GM18519 (cell line): ENCODE data around the gene THAP7.

Experiments used
- ATAC-seq: cut with Tn5 transposase; IDR thresholded peaks from one replicate; pipeline ENCODE4 v1.9.1; 2021; ENCODE audit warnings: mild to moderate bottlenecking, moderate library complexity; ENCODE audit not compliant: unreplicated experiment, low FRiP score

THAP7 gene

DNA sequence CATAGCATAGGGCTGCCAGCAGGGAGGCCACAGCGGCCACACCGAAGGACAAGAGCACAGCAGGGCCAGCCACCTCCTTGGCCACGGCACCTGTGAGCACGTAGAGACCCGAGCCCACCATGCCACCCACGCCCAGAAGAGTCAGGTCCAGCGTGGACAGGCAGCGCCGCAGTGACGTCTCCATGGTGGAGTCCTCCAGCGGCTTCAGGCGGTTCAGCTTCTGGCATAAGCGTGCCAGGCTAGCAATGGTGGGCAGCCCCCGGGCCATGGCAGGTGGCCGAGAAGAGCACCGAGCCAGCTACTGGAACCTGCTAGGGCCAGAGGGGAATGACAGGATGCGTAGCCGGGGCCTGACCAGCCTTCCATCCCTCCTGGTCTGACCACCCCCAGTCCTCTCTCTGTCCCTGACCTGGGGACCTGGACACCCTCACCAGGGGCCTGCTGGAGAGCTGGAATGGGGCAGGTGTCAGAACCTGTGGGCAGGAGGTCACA is 29.7 kb upstream of the THAP7 start:
- ATAC-seq, result no peak

- ATAC-seq, result no peak
These were observed 29.0 kb upstream of the THAP7 start for GRCh38 chr22:21030621-21031544.

DNA sequence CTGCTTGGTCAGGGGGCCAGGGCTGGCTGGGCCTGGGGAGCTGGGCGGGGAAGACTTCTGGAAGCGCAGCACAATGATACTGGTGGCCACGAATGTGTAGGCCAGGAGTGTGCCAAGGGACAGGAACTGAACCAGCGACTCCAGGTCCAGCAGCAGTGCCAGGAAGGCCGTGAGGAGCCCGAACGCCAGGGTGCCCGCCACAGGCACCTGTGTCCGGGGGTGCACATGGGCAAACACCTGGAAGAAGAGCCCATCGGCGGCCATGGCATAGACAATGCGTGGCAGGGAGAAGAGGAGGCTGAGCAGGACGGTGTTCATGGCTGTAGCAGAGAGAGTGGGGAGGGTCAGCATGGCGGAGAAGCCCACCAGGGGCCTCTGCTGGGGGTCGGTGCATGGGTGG is 28.1 kb upstream of the THAP7 start:
- no peak for ATAC-seq

DNA sequence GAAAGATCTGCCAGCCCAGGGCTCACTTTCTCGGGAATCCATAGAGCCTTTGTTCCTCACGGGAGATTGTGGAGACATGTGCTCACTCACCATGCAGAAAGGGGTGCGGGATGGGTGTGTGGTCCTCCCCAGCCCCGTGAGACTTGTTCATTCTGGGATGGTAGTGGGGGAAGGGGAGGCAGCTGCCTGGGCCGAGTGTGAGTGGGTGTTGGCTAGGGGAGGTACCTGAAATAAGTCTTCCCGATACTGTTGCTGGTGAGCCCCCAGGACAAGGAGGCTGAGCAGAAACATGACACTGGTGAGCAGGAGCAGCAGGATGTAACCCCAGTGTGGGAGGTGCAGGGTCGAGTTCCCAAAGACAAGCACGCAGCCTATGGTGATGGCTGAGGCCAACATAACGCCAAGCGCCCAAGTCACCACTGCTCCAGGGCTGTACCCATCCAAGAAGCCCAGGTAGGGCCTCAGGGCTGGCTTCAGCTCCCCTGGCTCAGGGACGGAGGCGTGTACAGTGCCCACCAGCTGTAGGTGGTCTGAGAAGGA is 27.6 kb upstream of the THAP7 start:
- ATAC-seq, result no peak

DNA sequence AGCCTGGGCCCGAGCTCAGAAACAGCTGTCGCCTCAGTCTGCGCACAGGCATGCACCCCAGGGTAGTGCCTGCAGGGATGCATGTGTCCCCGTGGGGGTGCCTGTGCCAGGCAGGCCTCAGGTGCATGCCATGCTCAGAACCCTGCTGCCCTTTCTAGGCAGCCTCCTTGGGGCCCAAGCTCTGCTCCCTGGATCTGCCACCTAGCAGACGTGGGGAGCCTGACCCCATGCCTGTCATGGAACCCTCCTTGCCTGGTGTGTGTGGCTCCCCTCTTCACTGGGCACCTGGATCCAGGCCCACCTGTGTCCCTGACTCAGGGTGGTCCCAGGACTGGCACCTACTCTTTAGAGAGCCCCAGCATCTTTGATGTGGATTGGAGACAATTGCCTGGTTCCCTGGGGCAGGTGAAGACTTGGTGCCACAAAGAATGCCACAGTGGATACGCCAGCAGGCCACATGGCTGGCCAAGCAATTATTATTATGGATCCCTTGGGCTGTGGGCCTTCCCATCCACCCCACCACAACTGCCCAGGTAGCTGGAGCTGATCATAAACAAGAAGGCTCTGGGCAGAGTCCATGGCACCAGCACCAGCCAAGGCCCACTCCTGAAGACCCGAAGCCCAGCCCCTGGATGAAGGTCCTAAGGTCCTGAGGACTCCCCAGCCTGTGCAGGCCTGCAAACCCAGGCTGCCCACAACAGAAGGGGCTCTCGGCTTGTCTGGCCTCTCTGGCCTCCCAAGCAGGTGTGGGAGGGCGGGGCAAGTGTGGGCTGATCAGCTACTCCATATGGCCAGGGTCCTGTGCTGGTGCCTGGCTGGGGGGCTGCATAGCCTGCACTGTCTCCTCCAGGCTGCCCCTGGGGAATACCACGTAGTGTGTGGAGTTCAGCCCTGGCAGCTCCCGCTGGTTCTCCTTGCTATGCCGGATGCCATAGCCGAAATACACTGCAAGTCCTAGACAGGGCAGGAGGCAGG is 26.6 kb upstream of the THAP7 start:
- no peak for ATAC-seq

- no peak for ATAC-seq
These were observed 25.1 kb upstream of the THAP7 start for GRCh38 chr22:21026783-21027692.

- no peak for ATAC-seq
These were observed 24.1 kb upstream of the THAP7 start for GRCh38 chr22:21025763-21026755.

- ATAC-seq, result no peak
These were observed 23.3 kb upstream of the THAP7 start for GRCh38 chr22:21025266-21025665.

- no peak for ATAC-seq
These were observed 21.2 kb upstream of the THAP7 start for GRCh38 chr22:21022955-21023614.

DNA sequence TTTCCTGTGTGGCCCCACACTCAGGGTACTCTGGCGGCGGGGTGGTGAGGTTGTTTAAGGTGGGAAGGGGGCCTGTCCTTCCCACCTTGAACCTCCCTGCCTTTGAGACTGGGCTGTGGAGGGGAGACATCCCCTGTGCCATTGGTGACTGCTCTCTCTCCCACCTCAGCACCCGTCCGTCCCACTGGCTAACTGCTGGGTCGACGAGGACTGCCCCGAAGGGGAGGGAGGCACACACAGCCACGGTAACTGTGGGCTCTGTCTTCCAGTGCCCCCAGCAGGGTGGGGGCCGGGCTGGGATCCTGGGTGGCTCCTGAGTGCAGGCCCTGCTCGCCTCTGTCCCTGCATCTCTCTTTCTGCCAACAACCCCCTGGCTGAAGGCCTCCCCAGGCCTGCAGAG is 20.6 kb upstream of the THAP7 start:
- no peak for ATAC-seq

DNA sequence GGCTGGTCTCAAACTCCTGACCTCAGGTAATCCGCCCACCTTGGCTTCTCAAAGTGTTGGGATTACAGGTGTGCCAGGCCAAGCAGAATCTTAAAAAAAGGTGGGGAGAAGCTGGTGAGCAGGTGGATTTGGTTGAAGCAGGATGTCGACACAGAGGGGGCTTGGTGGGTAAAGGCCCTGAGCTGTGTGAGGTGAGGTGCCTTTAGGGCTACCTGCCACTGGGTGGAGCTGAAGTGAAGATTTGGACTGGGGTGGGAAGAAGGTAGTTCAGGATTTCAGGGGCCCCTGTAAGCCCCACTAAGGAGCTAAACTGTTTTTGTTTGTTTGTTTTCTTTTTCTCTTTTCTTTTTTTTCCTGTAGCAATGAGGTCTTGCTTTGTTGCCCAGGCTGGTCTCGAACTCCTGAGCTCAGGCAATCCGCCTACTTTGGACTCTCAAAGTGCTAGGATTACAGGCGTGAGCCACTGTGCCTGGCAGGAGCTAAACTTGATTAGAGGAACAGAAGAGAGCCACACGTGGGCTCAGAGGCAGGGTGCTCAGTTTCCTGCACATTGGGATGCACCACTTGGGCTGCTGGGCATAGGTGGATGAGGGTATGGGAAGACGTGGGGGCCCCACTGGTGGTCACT is 19.0 kb upstream of the THAP7 start:
- no peak for ATAC-seq

DNA sequence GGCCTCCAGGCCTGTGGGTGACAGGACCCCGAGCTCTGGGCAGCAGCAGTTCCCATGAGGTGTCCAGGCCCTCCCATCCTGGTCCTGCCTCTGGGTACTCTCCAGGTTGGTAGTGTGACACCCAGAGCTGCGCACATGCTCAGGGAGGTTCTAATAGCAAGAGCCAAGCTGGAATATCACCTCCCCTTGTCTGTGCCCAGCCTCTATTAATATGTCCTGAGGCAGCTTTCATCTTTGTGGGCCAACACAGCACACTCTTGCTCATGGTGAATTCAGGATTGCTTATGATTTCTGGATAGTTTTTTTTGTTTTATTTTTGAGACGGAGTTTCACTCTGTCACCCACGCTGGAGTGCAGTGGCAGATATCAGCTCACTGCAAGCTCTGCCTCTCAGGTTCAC is 16.4 kb upstream of the THAP7 start:
- no peak for ATAC-seq

DNA sequence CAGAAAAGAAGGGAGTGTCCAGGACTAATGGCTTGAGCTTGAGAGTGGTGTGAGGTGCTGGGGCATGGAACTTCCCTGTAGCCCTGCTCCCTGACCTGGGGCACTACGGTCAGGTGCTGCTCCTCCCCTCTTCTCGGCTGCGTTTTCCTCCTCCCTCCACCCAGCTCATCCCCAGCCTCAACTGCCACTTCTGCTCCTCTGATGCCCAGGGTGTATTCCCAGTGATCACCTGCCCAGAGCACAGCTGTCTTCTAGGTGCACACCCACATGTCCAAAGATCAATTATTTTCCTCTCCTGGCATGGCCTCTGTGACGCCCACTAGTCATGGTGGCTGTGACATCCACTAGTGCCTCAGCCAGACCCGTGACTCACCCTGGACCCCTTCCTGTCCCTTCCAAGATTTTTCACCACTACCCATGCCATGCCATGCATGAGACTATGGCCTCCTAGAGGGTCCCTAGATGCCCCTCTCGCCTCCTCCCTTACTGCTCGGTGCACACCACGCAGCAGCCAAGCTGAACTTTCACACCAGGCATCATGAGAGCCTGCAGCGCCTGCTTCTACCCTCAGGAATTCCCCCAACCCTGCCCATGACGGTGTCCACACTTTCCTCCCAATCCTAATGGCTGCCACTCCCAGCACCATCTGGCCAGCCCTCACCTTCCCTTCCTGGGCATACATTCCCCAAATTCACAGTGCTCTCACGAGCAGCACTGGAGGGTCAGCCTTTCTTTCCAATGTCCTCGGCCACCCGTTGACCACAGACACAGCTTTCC is 14.9 kb upstream of the THAP7 start:
- no peak for ATAC-seq

DNA sequence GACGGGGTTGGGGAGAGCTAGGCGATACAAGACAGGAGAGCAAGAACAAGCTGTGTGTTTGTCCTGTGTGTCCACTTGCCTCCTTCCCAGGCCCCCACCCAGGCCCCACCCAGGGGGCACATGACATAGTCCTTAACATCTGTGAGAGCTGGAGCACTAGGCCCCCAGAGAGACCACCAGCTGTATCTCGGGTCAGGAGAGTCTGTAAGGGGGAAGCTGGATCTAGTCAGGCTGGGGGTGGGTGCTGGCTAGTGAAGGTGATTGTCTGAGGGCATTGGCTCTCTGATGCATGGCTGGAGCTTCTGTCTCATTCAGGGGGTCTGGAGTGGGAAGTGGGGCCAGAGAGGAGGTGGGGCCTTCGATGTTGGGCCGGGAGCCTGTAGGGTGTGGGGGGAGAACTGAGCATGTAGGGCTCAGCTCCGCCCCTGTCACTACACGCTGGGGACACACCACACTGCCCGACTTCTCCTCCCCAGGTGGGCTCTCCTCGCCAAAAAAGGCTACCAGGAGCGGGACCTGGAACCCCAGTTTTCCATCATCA is 13.6 kb upstream of the THAP7 start:
- no peak for ATAC-seq

GRCh38 chr22:21014726-21015465 is 13.0 kb upstream of the THAP7 start, which contains the start of gene P2RX6:
Gene P2RX6, plus strand, starts transcription at chr22:21015165. Its CDS starts 10 bp downstream, at chr22:21015175.
- no peak for ATAC-seq

DNA sequence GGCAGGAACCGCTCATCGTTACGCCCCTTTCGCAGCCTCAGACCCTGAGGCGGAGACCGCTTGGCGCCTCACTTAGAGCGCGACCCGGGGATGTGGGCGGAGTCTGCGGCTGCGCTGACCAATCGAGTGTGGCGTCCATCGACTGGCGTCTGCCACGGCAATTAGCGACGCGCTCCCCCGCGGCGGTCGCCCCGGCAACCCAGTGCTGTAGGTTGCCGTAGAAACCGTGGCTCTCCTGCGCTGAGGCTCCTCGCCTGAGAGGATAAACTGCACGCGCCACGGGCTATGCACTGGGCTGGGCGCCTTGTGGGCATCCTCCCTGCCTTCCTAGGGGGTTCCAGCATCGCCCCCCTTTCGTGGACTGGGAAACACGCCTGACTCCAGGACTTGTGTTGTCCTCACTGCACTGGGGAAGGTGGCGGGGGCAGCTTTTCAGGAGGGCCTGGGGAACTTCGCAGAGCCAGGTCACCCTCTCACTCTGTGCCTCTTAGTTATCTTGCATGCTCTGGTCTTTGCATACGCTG is 12.3 kb upstream of the THAP7 start:
- ATAC-seq, result peak; percentile 82
